Stimulated activated CD8-positive, alpha-beta memory T cell treated with anti-CD3 and anti-CD28 coated beads, Interleukin-15, amount 100 ng/mL, for 24 hours (primary cell): Measurements from ENCODE around the gene IL3.

Experiments used
- DNase-seq: peaks from one replicate; pipeline ENCODE4 v3.0.0-alpha.2; 2020; ENCODE audit warnings: low read depth

Gene IL3

DNA sequence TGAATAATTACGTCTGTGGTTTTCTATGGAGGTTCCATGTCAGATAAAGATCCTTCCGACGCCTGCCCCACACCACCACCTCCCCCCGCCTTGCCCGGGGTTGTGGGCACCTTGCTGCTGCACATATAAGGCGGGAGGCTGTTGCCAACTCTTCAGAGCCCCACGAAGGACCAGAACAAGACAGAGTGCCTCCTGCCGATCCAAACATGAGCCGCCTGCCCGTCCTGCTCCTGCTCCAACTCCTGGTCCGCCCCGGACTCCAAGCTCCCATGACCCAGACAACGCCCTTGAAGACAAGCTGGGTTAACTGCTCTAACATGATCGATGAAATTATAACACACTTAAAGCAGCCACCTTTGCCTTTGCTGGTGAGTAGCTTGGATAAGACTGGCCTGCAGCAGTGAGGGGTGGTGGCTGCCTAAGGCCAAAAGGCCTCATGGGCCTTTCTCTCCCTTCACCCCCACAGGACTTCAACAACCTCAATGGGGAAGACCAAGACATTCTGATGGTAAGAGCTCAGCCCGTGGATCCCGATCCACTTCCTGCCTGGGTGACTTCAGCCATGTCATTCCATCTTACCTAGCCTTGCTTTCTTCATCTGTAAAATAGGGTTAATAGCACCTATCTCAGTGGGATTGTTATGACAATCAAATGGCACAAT is at the start of gene IL3:
Gene IL3 (plus strand): TSS at position 155 of the 661 bp plus-strand sequence. CDS start 52 bp downstream, at position 207.
- no peak for DNase-seq

GRCh38 chr5:132010989-132011621 is 49.4 kb upstream of the IL3 start:
- DNase-seq = no peak

- no peak for DNase-seq
Observed at GRCh38 chr5:132011622-132012343, 48.7 kb upstream of the IL3 start, which contains the start of gene ACSL6. Gene ACSL6, minus strand, starts transcription at chr5:132011658. Its CDS starts 105 bp downstream, at chr5:132011553.

GRCh38 chr5:132012371-132013005 is 48.0 kb upstream of the IL3 start:
- no peak for DNase-seq

- no peak for DNase-seq
Observed at GRCh38 chr5:132013006-132013689, 47.3 kb upstream of the IL3 start.

DNA sequence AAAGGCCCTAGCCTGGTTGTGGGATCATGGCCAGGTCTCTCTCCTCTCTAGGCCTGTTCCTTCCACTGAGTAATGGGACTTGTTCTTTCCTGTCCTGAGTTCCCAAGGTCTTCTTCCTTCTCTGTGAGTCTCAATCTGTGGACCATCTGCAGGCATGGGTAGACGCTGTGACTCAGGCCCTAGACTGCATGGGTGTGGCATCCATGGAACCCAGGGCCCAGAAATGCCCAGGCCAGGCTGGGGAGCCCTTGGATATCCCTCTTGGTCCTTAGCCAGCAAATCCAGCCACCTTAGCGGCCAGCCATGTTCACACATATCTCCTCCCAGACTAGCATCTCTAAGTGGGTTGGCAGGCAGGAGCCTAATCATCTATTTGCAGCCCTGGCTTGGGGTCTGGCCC is 46.7 kb upstream of the IL3 start:
- no peak for DNase-seq

DNA sequence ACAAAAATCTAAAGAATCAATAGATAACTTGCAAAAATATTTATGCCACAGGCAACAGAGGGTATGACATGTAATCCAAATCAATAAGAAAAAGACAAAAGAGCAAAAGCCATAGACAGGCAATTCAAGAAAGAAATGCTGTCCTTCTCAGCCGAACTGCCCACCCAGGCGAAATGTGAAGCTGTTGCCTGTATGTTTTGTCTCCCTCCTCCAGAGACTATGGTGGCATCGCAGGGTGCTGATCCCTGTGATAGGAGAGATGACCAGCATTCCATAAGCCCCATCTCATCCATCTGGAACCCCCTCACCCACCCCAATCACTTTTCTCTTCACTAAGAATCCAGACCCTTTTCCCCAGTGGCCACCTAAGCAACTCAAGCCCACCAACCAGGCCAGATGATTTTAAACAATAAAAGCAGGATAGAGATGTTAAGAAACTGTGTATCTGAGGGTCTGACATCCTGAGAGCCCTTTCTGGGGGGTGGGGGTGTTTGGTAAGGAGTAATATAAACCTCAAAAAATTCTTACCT is 43.7 kb upstream of the IL3 start:
- no peak for DNase-seq

- DNase-seq = no peak
Observed at GRCh38 chr5:132017316-132017715, 43.1 kb upstream of the IL3 start.

GRCh38 chr5:132017738-132018625 is 42.5 kb upstream of the IL3 start:
- DNase-seq = no peak

- no peak for DNase-seq
Observed at GRCh38 chr5:132019337-132019736, 41.1 kb upstream of the IL3 start.

DNA sequence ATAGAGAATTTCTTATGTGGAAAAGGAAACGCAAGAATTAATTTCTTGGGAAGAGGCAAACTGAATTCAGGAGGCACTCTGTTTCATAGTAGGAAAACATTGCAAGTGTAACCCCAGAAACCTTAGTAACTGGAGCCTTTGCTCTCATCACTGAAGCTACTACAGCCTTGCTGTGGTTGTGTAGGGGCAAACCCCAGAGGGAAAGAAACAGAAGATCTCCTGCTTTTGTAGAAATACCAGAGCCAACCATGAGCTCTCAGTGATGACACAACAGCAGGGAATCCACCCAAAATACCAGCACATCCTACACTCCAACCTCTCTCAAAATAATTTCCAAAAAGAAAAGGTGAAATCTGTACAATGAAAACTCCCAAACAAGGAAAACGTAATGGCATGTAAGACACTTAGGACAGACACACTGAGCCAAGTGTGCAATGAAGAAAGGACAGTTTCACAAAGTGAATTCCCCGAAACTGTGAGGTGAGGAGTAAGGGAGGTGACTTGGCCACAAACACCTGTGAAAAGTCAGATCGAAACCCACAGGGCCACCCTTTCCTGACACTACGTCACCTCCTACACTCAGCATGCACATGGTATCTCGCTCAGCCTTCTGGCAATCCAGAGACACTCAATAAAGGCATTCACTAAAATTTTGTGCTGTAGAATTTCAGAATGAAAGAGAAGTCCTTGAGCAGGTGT is 40.4 kb upstream of the IL3 start:
- no peak for DNase-seq

- DNase-seq = no peak
Observed at GRCh38 chr5:132020568-132021339, 39.7 kb upstream of the IL3 start.

- no peak for DNase-seq
Observed at GRCh38 chr5:132021654-132022053, 38.8 kb upstream of the IL3 start.

DNA sequence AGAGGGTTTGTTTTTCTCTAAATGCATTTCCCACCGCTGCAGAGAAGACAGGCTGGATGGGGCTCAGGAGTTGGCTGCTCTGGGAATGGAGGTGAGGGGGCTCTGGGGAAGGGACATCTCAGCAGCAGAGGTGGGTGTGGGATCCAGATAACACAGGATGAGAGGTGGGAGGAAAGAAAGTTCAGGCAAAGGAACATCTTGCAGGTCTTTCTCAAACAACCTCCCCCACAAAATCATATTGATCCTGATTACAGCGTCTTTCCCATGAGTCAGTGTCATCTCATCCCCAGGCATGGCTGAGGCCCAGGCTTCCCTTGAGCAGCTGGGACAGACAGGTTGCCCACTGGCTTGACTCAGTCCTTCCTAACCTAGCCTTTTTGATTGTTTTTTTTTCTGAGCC is 37.7 kb upstream of the IL3 start:
- DNase-seq = no peak

- no peak for DNase-seq
Observed at GRCh38 chr5:132023258-132024116, 37.0 kb upstream of the IL3 start.

GRCh38 chr5:132024117-132024435 is 36.4 kb upstream of the IL3 start:
- DNase-seq = no peak

DNA sequence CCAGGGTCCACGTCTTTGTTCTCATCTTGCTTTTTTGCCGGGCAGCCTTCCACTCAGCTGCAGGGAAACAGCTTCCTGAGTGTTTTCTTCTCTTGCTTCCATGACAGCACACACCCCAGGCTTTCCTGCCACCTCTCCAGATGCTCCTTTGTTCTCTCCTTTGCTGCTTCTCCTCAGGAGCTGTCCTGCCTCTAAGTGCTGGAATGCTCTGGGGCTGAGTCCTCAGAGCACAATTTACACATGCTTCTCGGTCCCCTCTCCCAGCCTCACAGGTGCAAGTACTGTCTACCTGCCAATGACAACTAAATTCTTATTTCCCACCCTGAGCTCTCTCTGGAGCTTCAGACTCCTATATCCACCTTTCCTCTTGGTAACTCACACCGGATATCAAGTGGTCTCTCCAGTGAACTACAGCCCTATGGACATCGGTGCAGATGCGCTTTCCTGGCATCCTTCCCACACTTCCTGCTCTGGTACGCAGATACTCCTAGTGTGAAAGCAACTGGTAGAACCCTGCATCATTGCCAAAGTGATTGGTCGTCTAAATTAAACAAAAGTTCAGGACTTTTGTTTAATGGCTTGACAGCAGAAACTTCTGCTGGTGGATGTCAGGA is 35.6 kb upstream of the IL3 start:
- no peak for DNase-seq

GRCh38 chr5:132025403-132025971 is 35.0 kb upstream of the IL3 start:
- no peak for DNase-seq
